RWPE2 (cell line): ENCODE results near the gene LRRC23.
"Not testable (repeated sequence)": the region's sequence is repeated elsewhere in the genome, so short reads cannot be mapped to it uniquely, and the experiment has no call there.

Source experiments
- ATAC-seq: fragments of 200-7000 bp; cut with Tn5 transposase; 3 replicates; pipeline ENCODE4 v1.9.1; 2021; ENCODE audit warnings: low read depth
- DNase-seq: peaks from one replicate; pipeline ENCODE4 v3.0.0-alpha.2; 2020; ENCODE audit warnings: low spot score
- H3K27ac ChIP-seq: fragments of 450-650 bp; 2 replicates; pipeline ENCODE4 v1.5.1; 2017; ENCODE audit warnings: mild to moderate bottlenecking; ENCODE audit not compliant: poor library complexity, severe bottlenecking
- H3K27me3 ChIP-seq: fragments of 250-450 bp; sonication (Bioruptor Pico); 2 replicates; pipeline ENCODE4 v1.5.1; 2021; ENCODE audit warnings: mild to moderate bottlenecking, moderate library complexity; ENCODE audit not compliant: insufficient read depth, poor library complexity, severe bottlenecking
- H3K36me3 ChIP-seq: fragments of 250-450 bp; sonication (Bioruptor Pico); 2 replicates; pipeline ENCODE4 v1.5.1; 2020; ENCODE audit warnings: low read depth, mild to moderate bottlenecking, moderate library complexity
- H3K4me1 ChIP-seq: fragments of 250-450 bp; sonication (Bioruptor Pico); 2 replicates; pipeline ENCODE4 v1.5.1; 2021; ENCODE audit warnings: mild to moderate bottlenecking, moderate library complexity; ENCODE audit not compliant: insufficient read depth, poor library complexity, severe bottlenecking
- H3K4me3 ChIP-seq: fragments of 250-450 bp; sonication (Bioruptor Pico); 2 replicates; pipeline ENCODE4 v1.5.1; 2021; ENCODE audit warnings: mild to moderate bottlenecking, moderate library complexity; ENCODE audit not compliant: severe bottlenecking
- H3K9me3 ChIP-seq: fragments of 250-450 bp; sonication (Bioruptor Pico); 2 replicates; pipeline ENCODE4 v1.5.1; 2021; ENCODE audit warnings: mild to moderate bottlenecking, moderate library complexity; ENCODE audit not compliant: severe bottlenecking
- CTCF ChIP-seq: fragments of 450-650 bp; IDR thresholded peaks from one replicate; pipeline ENCODE4 v1.5.1; 2017; ENCODE audit warnings: mild to moderate bottlenecking, moderate library complexity; ENCODE audit not compliant: poor library complexity, severe bottlenecking

LRRC23 gene

GRCh38 chr12:6861391-6861790, 43.2 kb upstream of the LRRC23 start:
- TF ChIP-seq CTCF: no peak
- peaks cover 65% of the 10 kb centered on the region for H3K36me3 ChIP-seq

GRCh38 chr12:6863033-6863432, 41.6 kb upstream of the LRRC23 start:
- no peak for TF ChIP-seq CTCF
- Histone ChIP-seq H3K9me3 (no peaks in the 10 kb centered on the region), H3K4me1 (no peaks in the 10 kb centered on the region), H3K4me3 (no peak overlapping the region), H3K36me3 (peaks cover 50% of the 10 kb centered on the region), H3K27me3 (no peaks in the 10 kb centered on the region), H3K27ac (no peak overlapping the region)
- ATAC-seq: no peak
- DNase-seq: no peak

More at GRCh38 chr12:6861391-6861790, 43.2 kb upstream of the LRRC23 start:
- no peak overlapping the region for H3K4me3 ChIP-seq
- ATAC-seq (no peak; the same call in 2 of the 3 replicates), DNase-seq (no peak)
- H3K9me3 ChIP-seq: no peaks in the 10 kb centered on the region
- no peaks in the 10 kb centered on the region for H3K4me1 ChIP-seq
- H3K27me3 ChIP-seq: no peaks in the 10 kb centered on the region
- H3K27ac ChIP-seq: no peak overlapping the region

GRCh38 chr12:6863586-6864321, 40.9 kb upstream of the LRRC23 start:
- peaks cover 52% of the 10 kb centered on the region for H3K36me3 ChIP-seq
- no peak overlapping the region for H3K4me3 ChIP-seq
- H3K27ac ChIP-seq: no peak overlapping the region
- no peak for TF ChIP-seq CTCF
- ATAC-seq: no peak
- no peaks in the 10 kb centered on the region for H3K9me3 ChIP-seq
- no peaks in the 10 kb centered on the region for H3K27me3 ChIP-seq
- DNase-seq: no peak
- peaks cover under 1% of the 10 kb centered on the region for H3K4me1 ChIP-seq

GRCh38 chr12:6865307-6865706, 39.3 kb upstream of the LRRC23 start:
- H3K4me1 ChIP-seq, DNase-seq, H3K9me3 ChIP-seq, ATAC-seq, H3K27me3 ChIP-seq, H3K27ac ChIP-seq, H3K4me3 ChIP-seq: not testable (repeated sequence)
- peaks cover 58% of the 10 kb centered on the region for H3K36me3 ChIP-seq

GRCh38 chr12:6866163-6866919, 38.3 kb upstream of the LRRC23 start:
- DNase-seq (no peak), ATAC-seq (no peak)
- peak overlapping the region; percentile 88 for H3K27ac ChIP-seq
- no peaks in the 10 kb centered on the region for H3K9me3 ChIP-seq
- H3K27me3 ChIP-seq: no peaks in the 10 kb centered on the region
- peaks cover 6% of the 10 kb centered on the region for H3K4me1 ChIP-seq
- TF ChIP-seq CTCF: no peak
- no peak overlapping the region for H3K4me3 ChIP-seq
- peaks cover 66% of the 10 kb centered on the region for H3K36me3 ChIP-seq
